K562 (cell line): ENCODE results near the gene RNF223. TPM values are rescaled to one million over a fixed set of nuclear protein-coding genes. Genes with fewer than 3 reads are reported as not detected.

ENCODE experiments used
- ATF1 ChIP-seq, 2 experiments: fragments of 450-650 bp in 1 of 2; IDR thresholded peaks; 2 replicates each; pipeline ENCODE4 v1.6.1; 2016; ENCODE audit warnings: missing compliant biosample characterization in 1 of 2, missing genetic modification characterization in 1 of 2
- CBX1 ChIP-seq: sonication (generic); IDR thresholded peaks from 2 replicates; pipeline ENCODE4 v1.6.1; 2016; ENCODE audit warnings: antibody characterized with exemption, low read depth, mild to moderate bottlenecking
- DMBX1 ChIP-seq: fragments of 250-450 bp; sonication (Bioruptor Pico); IDR thresholded peaks from 2 replicates; pipeline ENCODE4 v1.8.0; 2022; ENCODE audit warnings: inconsistent platforms, mild to moderate bottlenecking, moderate library complexity, borderline replicate concordance
- FOXM1 ChIP-seq, 2 experiments: fragments of 450-650 bp in 1 of 2; sonication (generic) in 1 of 2; formaldehyde crosslinking in 1 of 2; IDR thresholded peaks; 2 replicates each; pipeline versions ENCODE4 v1.6.1 to v1.9.0; 2017 to 2022; ENCODE audit warnings: low read depth in 2 of 2, mild to moderate bottlenecking in 2 of 2, missing genetic modification reagents in 1 of 2, moderate library complexity in 1 of 2
- FOXP1 ChIP-seq: sonication (generic); formaldehyde crosslinking; IDR thresholded peaks from 2 replicates; pipeline ENCODE4 v1.8.0; 2022; ENCODE audit warnings: mild to moderate bottlenecking, missing genetic modification reagents
- ILK ChIP-seq: fragments of 450-650 bp; IDR thresholded peaks from 2 replicates; pipeline ENCODE4 v1.6.1; 2016; ENCODE audit warnings: missing genetic modification characterization, low read depth, mild to moderate bottlenecking, missing compliant biosample characterization, moderate library complexity, borderline replicate concordance
- JUND ChIP-seq, 2 experiments: IDR thresholded peaks; 2 replicates in 1 of 2; 3 replicates in 1 of 2; pipeline ENCODE4 v1.6.1; 2011; ENCODE audit warnings: borderline replicate concordance in 2 of 2, low read depth in 2 of 2, low read length in 2 of 2, improper control_type of control experiment in 1 of 2, missing biosample characterization in 1 of 2, missing genetic modification characterization in 1 of 2, missing genetic modification reagents in 1 of 2
- KDM5B ChIP-seq: fragments of 200-600 bp; sonication (generic); IDR thresholded peaks from 2 replicates; pipeline ENCODE4 v1.6.1; 2012; ENCODE audit warnings: low read depth, mild to moderate bottlenecking, moderate library complexity, low read length, control low read depth, inconsistent platforms; ENCODE audit not compliant: insufficient replicate concordance
- KLF6 ChIP-seq: fragments of 250-450 bp; sonication (Bioruptor Pico); IDR thresholded peaks from 2 replicates; pipeline ENCODE4 v1.4.0; 2020; ENCODE audit warnings: mild to moderate bottlenecking, moderate library complexity, borderline replicate concordance
- MCM5 ChIP-seq: fragments of 450-650 bp; IDR thresholded peaks from 2 replicates; pipeline ENCODE4 v1.6.1; 2016; ENCODE audit warnings: low read depth
- NFIC ChIP-seq: fragments of 450-650 bp; IDR thresholded peaks from 2 replicates; pipeline ENCODE4 v1.6.1; 2017; ENCODE audit warnings: mild to moderate bottlenecking, inconsistent platforms
- NR2C2 ChIP-seq, 2 experiments: fragments of 200-800 bp in 1 of 2; sonication (Bioruptor generic) in 1 of 2; sonication (generic) in 1 of 2; formaldehyde crosslinking in 1 of 2; IDR thresholded peaks; 2 replicates each; pipeline versions ENCODE4 v1.6.1 to v1.8.0; 2016 to 2022; ENCODE audit warnings: mild to moderate bottlenecking in 1 of 2, missing compliant biosample characterization in 1 of 2, missing genetic modification characterization in 1 of 2, missing genetic modification reagents in 1 of 2
- RBFOX2 ChIP-seq: fragments of 200-400 bp; formaldehyde crosslinking; IDR thresholded peaks from 2 replicates; pipeline ENCODE4 v1.6.1; 2017; ENCODE audit warnings: low read depth, mild to moderate bottlenecking, low read length, moderate library complexity
- SIN3B ChIP-seq: fragments of 450-650 bp; IDR thresholded peaks from 2 replicates; pipeline ENCODE4 v1.6.1; 2017; ENCODE audit warnings: low read depth, mild to moderate bottlenecking, moderate library complexity
- TSC22D4 ChIP-seq: fragments of 450-650 bp; IDR thresholded peaks from 2 replicates; pipeline ENCODE4 v1.6.1; 2016; ENCODE audit warnings: missing genetic modification characterization, missing biosample characterization, control low read depth
- ZBTB9 ChIP-seq: fragments of 450-650 bp; formaldehyde crosslinking; IDR thresholded peaks from 2 replicates; pipeline ENCODE4 v1.4.0; 2020; ENCODE audit warnings: mild to moderate bottlenecking, moderate library complexity
- polyA plus RNA-seq, 8 experiments: library from polyadenylated mRNA; depleted of rRNA in 4 of 8; stranded (reverse) in 5 of 8; unstranded in 3 of 8; fragments of >200 nt; fragmentation: Nextera tagmentation in 2 of 8; fragmentation: Illumina TruSeq in 1 of 8; extraction: Ambion mirVana in 2 of 8; extraction: Trizol in 1 of 8; gene quantifications; 2 replicates each; pipeline versions ENCODE4 v1.2.1 to v1.2.3, GENCODE V29; 2011 to 2014; ENCODE audit warnings: inconsistent platforms in 1 of 8, missing spikeins in 1 of 8
- total RNA-seq, 7 experiments: library from RNA; depleted of rRNA in 6 of 7; stranded (reverse); fragments of >200 nt in 6 of 7; fragmentation: Illumina TruSeq in 2 of 7; extraction: Trizol in 2 of 7; gene quantifications; 2 replicates each; pipeline versions ENCODE4 v1.2.1 to v1.2.3, GENCODE V29; 2011 to 2021; ENCODE audit warnings: low replicate concordance in 1 of 7
- TF ChIP-seq, protein P1 (sequence below), 2 experiments: fragments of 450-650 bp; conservative IDR thresholded peaks; 2 replicates each; pipeline ENCODE4 v1.6.1; 2017; ENCODE audit warnings: mild to moderate bottlenecking in 2 of 2, moderate library complexity in 2 of 2

RNF223 gene
- total and polyA plus RNA-seq, 9 of the 15 experiments (the other 6 are each of a cell fraction or from before 2014, with no cell fraction given) = 0.04 to 0.32 TPM; not detected in 7

GRCh38 chr1:1059494-1060280 lies 14.4 kb downstream of the RNF223 start (continued):
- TF ChIP-seq MCM5 (no peak), FOXM1 (IDR thresholded peaks at IDR 0.05; ENCODE audit: low read depth) (peak; percentile 54), FOXM1 (CRISPR knock-in tag; IDR thresholded peaks at IDR 0.05; ENCODE audit: low read depth) (peak; percentile 63; the same call in 1 of the 2 replicates), DMBX1 (CRISPR knock-in tag) (no peak), JUND (IDR thresholded peaks at IDR 0.05; ENCODE audit: borderline replicate concordance, low read depth, low read length) (no peak), JUND (tag; IDR thresholded peaks at IDR 0.05; ENCODE audit: borderline replicate concordance, low read depth, low read length) (no peak), NR2C2 (CRISPR knock-in tag; IDR thresholded peaks at IDR 0.05) (0 out of 2 replicates have a peak, but pooled peaks have one; percentile 16), NR2C2 (tag; IDR thresholded peaks at IDR 0.05) (no peak), ILK (tag) (no peak), ZBTB9 (CRISPR knock-in tag) (0 out of 2 replicates have a peak, but pooled peaks have one; percentile 73), TSC22D4 (tag) (no peak), RBFOX2 (peak; percentile 72; the same call in 1 of the 2 replicates), CBX1 (no peak; the same call in 1 of the 2 replicates), FOXP1 (no peak), ATF1 (CRISPR knock-in tag; IDR thresholded peaks at IDR 0.05) (no peak), ATF1 (tag; IDR thresholded peaks at IDR 0.05) (0 out of 2 replicates have a peak, but pooled peaks have one; percentile 9), KDM5B (peak; percentile 54), NFIC (0 out of 2 replicates have a peak, but pooled peaks have one; percentile 2), KLF6 (CRISPR knock-in tag) (no peak), SIN3B (peak; percentile 50; the same call in 1 of the 2 replicates)
- TF ChIP-seq, protein P1, sequence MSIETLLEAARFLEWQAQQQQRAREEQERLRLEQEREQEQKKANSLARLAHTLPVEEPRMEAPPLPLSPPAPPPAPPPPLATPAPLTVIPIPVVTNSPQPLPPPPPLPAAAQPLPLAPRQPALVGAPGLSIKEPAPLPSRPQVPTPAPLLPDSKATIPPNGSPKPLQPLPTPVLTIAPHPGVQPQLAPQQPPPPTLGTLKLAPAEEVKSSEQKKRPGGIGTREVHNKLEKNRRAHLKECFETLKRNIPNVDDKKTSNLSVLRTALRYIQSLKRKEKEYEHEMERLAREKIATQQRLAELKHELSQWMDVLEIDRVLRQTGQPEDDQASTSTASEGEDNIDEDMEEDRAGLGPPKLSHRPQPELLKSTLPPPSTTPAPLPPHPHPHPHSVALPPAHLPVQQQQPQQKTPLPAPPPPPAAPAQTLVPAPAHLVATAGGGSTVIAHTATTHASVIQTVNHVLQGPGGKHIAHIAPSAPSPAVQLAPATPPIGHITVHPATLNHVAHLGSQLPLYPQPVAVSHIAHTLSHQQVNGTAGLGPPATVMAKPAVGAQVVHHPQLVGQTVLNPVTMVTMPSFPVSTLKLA (conservative IDR thresholded peaks at IDR 0.05) = peak; percentile 59 to 79
